GM12872 (cell line): ENCODE data around the gene TWSG1.

Experiments
- CTCF ChIP-seq: IDR thresholded peaks from 3 replicates; pipeline ENCODE4 v1.5.1; 2011; ENCODE audit warnings: low read depth, mild to moderate bottlenecking, low read length, moderate library complexity; ENCODE audit not compliant: insufficient read depth

TWSG1 gene

GRCh38 chr18:9334329-9334972 lies at the start of gene TWSG1:
Gene TWSG1, plus strand, starts transcription at chr18:9334773. Its CDS starts 2,457 bp downstream, at chr18:9337230.
- TF ChIP-seq CTCF: peak; percentile 37; the same call in 1 of the 3 replicates

GRCh38 chr18:9285604-9286003 lies 49.0 kb upstream of the TWSG1 start:
- TF ChIP-seq CTCF: no peak

- no peak for TF ChIP-seq CTCF
These were observed 47.5 kb upstream of the TWSG1 start for GRCh38 chr18:9287036-9287435.

- TF ChIP-seq CTCF: no peak
These were observed 44.9 kb upstream of the TWSG1 start for GRCh38 chr18:9289698-9290097.

GRCh38 chr18:9290156-9290555 lies 44.4 kb upstream of the TWSG1 start:
- TF ChIP-seq CTCF: no peak

GRCh38 chr18:9292047-9292446 lies 42.5 kb upstream of the TWSG1 start:
- TF ChIP-seq CTCF: no peak

GRCh38 chr18:9293948-9294347 lies 40.6 kb upstream of the TWSG1 start:
- TF ChIP-seq CTCF: no peak
